GM18517 (cell line): Measurements from ENCODE around the gene KAT7.

Experiments used
- ATAC-seq: cut with Tn5 transposase; IDR thresholded peaks from one replicate; pipeline ENCODE4 v1.9.1; 2021; ENCODE audit warnings: mild to moderate bottlenecking, moderate library complexity; ENCODE audit not compliant: unreplicated experiment

KAT7 gene

DNA sequence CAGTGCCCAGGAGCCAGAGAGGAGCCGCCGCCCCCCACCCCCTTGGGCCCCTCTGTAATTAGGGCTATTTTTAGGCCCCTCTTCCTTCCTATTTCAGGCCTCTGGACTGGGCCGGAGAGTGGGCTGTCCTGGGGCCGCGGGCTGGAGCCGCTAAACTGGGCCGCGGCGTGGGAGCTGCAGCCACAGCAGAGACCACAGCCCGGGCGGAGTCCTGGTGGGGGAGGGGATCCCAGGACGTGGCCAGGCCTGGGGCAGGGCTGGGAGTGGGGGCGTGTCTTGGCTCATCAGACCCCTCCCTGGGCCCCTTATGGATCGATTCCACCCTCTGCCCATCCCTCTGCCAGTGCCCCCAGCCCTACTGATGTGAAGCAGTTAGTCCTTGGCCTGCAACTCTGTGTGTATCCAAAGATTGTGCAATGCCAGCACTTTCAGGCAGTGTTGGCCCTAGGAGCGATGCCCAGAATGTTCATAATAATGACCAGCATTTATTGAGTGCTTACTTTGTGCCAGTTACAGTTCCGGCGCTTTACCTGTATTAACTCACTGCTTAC, 74.4 kb downstream of the KAT7 start:
- ATAC-seq = no peak

DNA sequence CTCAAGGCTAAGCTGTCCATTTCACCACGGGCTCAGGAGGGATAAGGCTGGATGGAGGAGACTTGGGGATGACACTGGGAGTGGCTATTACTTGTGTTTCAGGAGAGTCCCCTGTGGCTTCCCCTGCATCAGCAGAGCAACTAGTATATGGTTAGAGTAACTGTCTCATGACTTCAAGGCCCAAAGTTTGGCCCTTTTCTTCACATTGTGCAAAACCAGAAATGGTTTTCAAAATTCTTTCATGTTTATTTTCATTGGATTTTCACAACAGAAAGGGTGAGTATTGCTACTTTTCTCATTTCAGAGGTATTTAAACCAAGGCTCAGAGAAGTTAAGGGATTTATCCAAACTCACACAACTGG, 77.5 kb downstream of the KAT7 start:
- no peak for ATAC-seq

DNA sequence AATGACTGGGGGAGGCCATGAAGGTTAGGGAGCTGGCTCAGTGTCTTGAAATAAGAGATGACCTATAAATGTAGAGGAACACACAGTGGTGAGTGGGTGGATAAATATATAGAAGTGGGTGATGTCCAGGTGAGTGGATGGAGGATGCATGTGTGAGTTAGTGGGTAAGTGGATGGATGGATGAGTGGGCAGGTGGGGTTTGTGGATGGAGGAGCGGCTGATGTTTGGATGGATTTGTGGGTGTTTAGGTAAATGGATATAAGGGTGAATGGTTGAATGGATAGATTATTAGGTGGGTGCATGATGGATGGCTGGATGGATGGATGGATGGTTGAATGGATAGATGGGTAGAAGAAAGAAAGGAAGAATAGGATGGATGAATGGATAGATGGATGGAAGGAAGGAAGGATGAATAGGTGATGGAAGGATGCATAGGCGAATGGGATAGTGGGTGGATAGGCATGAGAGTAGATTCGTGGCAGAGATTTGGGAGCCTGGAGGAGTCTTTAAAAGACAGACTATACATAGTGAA, 78.5 kb downstream of the KAT7 start:
- ATAC-seq = no peak

DNA sequence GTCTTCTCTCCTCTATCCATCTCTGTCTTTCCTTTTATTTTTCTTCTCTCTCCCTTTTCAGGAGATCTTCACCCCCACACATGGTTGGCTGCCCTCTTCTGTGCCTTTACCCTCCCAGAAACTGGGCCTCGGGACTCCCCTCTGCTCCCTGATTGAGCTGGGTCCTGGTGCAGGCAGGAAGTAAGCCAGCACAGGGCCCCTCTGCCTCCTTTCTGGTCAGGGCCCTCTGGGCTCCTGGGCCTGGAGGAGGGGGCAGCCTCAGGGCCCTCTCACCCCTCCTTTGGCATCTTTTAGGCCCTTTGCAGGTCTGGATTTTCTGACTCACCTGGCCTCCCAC, 80.5 kb downstream of the KAT7 start:
- no peak for ATAC-seq

DNA sequence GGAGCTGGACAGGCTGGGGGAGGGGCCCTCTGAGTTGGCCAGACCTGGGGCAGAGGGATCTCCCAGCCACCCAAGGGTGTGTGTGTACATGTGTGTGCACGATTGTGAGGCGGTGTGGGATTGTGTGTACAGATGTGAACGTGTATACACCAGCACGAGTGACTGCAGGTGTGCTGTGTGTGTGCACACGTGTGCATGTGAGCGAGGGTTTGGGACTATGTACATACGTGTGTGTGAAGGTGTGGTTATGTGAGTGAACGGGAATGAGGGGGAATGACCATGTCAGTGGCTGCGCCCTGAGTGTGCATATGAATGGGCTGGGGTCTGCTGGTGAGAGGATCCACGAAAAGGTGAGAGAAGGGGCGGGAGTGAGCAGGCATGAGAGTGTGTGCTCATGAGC, 81.8 kb downstream of the KAT7 start:
- ATAC-seq = no peak

DNA sequence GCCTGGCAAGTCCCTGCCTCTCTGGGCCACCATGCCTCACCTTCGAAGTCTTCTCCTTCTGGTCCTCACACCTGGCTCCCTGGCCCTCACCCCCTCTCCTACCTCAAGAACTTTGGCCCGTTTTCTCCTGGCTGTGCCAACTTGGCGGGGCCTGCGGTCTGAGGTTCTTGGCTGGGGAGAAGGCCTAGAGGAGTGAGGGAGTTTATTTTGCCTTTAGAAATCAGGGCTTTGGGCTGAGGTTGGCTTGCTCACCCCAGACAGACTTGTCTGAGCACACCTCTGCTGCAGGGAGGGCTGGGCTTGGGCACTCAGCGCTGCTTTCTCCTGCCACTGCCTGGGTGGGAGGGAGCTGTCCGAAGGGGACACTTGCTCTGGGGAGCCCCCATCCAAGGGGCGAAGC, 82.7 kb downstream of the KAT7 start:
- ATAC-seq = no peak

DNA sequence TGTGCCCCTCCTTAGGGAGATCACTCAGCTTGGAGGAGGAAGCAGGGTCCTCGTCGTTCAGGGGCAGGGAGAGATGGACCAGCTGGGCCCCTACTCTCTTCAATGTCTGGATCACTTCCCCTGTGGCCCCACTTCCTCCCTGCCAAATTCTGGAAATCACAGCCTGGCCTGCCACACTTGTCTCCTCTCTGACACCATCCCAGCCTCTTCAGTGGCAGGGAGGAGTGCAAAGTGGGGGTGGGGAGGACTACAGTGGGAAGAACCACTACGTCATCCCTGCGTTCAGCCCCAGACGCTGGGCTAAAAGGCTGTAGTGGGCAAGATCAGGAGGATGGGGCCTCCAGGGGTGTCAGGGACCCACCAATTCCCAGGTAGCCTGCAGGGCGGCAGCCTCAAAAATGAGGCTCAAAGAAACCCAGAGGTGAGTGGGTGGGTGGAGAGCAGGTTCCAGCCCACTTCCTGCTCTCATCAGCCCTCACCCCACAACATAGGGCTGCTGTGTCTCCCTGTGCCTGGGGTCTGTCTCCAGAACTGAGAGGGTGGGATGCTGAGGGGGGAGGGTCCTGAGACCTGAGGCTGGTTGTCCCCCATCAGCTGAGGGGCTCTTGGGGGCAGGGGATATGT, 84.4 kb downstream of the KAT7 start:
- no peak for ATAC-seq

DNA sequence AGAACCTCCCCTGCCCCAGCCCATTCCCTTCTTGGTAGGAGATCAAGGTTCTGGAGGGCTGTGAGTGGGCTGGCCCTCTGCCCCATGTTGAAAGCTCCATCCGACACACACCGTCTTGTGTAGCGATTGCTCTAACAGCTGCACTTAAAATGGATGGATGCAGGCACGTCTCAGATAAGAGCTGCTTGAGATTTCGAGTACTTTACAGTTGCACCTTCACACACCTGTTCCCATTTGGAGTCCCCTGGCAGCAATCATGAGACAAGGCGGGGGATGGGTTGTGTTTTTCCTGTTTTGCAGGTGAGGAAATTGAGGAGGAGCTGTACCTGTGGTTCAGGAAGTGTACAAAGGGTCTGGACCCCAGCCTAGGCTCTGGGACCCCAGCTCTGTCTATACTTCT, 85.0 kb downstream of the KAT7 start:
- ATAC-seq = no peak

DNA sequence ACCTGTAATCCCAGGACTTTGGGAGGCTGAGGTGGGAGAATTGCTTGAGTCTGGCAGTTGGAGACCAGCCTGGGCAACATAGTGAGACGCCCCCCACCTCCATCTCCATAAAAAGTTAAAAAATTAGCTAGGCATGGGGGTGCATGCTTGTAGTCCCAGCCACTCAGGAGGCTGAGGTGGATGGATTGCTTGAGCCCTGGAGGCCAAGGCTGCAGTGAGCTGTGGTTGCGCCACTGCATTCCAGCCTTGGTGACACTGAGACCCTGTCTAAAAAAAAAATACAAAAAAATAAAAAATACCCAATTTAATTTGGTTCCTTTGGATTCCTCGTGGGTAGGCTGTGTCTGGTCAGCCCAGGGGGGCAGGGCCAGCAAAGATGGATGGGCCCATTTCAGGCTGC, 85.4 kb downstream of the KAT7 start:
- ATAC-seq = no peak

DNA sequence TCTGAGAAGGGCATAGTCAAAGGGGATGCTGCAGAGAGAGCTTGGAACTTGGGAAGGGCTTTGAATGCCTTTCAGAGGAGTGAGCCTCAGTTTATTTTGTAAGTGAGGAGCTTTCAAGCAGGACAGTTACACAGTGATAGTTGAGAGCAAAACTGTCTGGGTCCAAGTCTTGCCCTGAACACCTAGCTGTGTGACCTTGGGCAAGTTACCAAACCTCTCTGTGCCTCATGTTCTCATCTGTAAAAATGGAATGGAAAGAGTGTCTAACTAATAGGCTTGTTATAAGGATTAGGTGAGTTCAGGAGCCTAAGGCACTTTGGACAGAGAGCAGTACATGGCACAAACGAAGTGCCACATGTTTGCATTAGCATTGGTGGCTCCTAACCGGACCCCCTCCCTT, 86.4 kb downstream of the KAT7 start:
- no peak for ATAC-seq

DNA sequence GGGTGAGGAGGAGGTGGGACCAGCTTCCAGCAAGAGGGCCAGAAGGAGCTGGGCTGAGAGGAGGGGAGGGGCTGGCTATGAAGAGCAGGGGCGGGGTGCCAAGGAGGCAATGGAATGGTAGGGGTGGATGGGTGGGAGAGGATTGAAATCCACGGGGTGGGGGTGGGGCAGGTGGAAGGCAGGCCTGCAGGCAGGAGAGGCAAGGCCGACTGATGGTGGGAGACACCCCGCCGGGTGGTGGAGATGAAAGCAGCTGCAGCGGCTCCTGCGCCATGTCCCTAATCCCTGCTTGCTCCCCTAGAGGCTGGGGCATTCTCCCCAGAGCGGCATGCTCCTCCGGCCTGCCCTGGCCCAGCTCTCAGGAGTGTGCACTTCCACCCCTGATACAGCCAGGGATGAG, 87.2 kb downstream of the KAT7 start:
- no peak for ATAC-seq

DNA sequence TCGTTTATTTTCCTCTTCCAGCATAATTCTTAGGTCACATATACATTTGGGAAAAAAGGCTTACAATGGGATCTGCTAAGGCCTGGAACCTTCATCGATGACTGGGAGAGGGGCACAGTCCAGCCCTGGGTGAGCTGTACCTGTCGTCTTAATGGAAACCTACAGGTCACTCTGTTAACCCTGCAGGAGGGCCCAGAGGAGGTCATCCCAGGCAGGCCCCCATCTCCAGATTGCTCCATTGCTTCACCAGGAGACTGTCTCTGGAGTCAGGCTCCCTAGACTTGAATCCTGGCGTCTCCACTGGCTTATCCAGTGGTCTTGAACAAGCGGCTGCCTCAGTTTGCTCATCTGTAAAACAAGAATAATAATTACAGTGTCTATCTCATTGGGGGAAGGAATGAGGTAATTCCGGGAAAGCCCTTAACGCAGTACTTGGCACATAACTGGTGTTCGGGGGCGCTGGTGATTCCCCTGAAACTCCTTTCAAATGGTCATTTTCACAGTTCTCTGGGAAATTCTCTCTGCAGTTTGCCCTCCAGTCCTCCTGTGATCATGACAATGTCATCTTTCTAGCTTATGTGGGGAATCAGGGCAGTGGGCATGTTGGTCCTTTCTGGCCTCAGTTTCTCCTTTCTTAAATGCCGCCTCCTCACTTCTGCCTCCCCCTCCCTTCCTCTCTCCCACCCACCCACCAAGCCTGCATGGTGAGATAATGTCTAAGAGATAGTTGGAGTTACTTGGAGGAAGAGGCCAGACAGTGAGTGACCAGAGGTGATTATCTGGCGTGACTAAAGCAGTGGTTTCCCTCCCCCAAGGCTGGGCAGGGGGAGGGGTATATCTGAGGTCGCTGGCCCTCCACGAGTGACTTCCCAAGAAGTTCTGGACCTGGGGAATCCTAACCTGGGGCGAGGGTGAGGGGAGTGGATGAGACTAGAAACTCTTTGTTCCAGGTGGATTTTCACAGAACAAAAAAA, 90.7 kb downstream of the KAT7 start:
- ATAC-seq = no peak

DNA sequence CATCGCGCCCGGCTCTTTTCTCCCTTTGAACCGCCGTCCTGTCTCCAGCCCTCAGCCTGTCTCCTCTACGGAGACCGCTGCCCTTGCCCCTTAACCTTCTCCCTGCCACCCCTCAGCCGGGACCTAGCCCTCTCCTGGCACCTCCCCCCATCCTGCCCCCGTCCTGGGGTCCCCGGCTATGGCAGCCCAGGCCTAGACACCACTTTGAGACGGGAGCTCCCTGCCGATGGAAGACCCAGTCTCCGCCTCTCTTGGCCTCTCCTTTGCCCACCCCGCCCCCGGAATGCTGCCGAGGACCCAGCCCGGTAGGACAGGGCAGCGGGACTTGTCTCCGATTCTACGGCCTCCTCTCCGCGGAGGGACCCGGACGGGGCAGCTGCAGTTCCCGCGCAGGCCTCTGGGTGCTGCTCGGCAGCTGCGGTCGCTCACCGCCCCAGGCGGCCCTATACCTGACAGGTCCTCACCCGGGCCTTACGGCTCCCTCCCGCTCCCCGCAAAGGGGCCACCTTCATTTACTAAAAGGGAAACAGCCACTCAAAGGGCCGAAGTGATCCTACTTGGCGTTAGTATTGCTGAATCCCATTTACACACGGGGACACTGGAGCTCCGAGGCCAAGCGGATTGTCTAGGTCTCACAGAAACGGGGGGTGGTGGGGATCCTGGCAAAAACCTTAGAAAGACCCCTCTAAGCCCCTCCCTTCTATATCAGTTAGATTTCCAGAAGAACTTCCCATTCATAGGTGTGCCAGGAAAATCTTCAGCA, 92.0 kb downstream of the KAT7 start:
- ATAC-seq = no peak

DNA sequence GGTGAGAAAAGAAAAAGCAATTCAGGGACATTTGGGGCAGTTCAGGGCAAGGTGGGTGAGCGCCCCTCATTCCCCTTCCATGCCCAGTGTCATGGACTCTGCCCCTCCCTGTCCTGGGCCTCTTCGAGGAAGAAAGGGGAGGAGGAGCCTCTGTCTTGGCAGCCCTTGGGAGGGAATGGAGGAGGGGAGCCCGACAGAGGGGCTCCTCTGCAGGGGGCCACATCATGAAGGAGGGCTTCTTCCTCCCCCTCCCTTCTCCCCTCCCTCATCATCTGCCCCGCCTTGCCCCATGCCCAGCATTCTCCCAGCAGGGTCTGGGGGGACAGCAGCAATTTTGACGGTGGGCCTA, 92.5 kb downstream of the KAT7 start:
- ATAC-seq = no peak

DNA sequence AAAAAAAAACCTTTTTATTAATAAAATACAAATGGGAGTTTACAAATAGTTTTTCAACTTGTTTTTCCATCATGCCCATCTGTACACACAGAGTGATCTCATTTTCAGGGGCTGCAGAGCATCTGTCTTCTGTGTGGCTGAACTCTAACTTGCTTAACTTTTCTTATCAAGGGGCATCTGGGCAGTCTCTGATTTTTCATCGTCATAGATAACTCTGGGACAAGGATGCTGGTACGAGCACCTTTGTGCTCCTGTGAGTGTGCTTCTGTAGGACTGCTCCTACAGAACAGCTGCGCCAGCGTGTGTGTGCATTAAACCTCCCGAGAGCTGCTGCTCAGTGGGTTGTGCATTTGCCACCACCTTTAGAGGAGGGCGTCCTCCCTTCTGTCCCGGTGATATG, 94.0 kb downstream of the KAT7 start:
- no peak for ATAC-seq
